Cerebellar cortex (tissue), 1 donor: ENCODE results near the gene ST6GALNAC1.
A peak's percentile ranks its signal among the peaks of the same experiment; 100 is the strongest.

ENCODE experiments used
- DNase-seq: peaks from one replicate; pipeline ENCODE4 v3.0.0-alpha.2; 2015; ENCODE audit warnings: low spot score

ST6GALNAC1 gene

DNA sequence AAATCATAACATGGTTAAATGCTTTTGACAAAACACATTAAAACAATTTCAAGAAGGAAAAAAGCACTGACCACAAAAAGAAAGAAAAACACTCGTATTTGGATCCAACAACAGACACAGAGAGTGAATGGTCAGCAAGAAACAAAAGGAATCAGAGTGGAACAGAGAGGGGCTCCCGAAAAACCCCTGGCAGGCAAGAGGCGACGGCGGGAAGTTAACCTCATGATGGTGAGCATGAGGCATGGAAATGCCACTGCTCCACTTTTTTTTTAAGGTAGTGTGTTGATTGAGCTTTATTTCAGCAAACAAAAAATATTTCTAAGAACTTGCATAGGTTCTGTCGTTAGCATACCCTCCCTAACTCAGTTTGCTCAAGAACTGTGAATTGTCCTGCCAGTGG lies 32.1 kb upstream of the ST6GALNAC1 start:
- no peak for DNase-seq

DNA sequence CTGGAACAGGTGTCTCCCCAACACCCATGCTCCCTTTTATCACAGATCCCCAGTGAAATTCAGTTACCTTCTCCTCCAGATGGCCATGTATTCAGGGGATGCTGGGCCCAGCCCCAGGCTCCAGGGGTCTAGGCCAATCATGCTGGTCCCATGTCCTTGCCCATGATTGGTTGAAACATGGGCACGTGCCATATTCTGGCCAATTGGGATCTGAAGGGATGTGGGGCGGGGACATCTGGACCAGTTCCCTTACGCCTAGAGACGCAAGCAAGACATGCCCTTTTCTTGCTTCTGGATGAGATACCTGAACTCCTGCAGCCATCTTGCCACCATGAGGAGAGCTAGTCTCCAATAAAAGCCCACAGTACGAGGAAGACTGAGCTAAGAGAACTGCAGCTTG lies 31.0 kb upstream of the ST6GALNAC1 start:
- no peak for DNase-seq

DNA sequence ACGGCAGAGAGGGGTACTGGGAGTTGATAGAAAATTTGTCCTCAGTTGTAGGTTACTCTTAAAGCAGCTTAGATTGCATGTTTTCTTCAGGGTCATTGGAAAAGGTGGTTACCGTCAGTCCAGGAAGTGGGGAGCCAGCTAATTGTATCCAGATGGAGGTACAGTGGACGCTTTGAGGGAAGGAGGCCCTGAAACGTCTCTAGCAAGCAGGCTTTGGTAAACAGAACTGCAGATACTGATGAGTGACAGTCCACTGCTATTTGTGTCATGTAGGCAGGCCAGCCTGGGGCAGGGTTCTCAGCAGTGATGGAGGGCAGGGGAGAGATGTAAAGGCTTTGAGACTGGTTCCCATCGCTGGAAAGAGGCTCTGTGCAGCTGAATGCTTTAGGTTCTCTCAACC lies 30.2 kb upstream of the ST6GALNAC1 start:
- DNase-seq, result no peak

DNA sequence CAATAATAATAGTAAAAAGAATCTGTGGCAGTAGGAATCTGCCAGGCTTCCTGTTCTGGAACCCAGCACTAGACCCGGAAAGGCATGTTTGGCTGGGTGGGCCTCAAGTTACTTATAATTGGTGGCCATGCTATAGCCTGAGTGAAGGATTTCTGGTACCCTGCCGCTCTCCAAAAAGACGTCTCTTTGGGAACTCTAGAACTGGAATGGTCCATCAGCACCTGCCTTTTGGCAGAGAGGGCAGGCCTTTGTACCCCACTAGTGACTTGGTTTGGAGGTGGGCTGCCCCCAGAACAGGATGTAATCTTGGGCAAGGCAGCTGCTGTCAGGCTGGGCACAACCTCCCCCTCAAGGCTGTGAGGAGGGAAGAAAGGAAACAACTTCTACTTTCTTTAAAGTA lies 29.3 kb upstream of the ST6GALNAC1 start:
- no peak for DNase-seq

DNA sequence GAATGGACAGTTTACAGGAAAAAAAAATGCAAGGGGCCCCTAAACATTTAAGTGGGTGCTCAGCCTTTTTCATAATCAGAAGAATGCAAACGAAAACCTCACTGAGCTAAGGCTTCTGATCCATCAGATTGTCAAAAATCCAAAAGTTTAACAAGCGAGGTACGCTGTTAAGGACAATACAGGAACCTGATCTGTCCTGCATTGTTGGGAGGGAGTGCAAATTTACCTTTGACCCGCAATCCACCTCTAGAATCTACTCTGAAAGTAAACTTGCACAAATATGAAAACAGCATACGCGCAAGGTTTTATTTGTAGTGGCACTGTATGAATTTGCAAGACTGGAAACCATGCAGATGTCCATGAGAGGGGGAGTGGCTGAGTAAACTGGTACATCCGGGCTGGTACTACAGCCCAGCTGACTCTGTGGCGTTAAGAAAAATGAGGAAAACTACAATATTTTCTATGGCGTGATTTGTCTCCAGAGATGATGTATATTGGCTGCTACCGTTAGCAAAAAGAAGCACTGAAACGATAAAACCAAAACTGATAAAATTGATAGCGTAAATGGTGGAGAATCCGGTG lies 28.8 kb upstream of the ST6GALNAC1 start:
- no peak for DNase-seq

DNA sequence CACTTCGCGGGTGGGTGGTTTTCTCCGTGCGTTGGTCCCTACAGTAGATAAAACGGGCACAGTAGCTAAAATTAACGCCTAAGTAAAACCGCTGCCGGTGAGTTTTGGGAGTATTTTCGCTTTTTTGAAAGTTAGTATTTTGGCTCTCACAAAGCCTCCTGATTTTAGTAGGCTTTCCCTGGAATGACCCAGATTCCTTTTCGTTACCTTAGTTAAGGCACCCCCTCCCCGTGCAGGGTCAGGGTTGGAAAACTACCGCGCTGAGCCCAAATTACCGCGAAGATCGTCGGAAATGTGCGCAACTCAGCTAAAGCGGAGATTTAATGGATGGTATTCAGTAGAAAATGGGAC lies 28.3 kb upstream of the ST6GALNAC1 start:
- DNase-seq, result no peak

DNA sequence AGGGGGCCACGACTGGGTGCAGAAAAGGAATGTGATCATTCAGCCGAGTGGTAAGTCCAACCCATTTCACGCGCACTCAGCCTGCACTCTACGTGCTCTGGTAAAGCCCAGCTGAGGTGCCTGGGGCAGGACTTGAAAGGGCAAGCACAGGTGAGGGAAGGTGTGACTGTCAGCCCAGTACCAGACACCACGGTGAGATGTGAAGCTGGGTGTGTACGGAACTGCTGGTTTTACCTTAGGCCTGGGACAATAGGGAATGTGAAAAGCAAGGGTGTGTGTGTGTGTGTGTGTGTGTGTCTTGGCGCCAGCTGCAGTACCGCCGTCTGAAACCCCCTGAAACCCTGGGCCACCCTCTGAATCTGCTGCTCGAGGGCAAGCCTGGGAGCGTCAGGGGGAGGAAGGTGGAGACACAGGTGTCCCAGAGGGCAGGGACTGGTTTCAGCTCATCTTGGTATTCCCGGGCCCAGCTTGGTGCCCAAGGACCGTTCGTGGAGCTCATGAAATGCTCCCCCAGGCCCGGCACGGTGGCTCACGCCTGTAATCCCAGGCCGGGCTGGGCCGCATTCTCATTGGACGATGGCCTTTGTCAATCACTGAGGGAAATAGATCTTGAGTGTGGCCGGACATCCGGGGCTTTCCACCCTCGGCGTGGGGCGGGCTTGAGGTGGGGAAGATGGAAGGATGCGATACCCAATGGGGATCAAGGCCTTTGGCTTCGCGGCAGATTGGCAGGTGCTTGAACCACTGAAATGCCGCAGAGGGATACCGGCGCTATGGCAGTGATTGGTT lies 27.8 kb upstream of the ST6GALNAC1 start:
- DNase-seq, result peak; percentile 100

DNA sequence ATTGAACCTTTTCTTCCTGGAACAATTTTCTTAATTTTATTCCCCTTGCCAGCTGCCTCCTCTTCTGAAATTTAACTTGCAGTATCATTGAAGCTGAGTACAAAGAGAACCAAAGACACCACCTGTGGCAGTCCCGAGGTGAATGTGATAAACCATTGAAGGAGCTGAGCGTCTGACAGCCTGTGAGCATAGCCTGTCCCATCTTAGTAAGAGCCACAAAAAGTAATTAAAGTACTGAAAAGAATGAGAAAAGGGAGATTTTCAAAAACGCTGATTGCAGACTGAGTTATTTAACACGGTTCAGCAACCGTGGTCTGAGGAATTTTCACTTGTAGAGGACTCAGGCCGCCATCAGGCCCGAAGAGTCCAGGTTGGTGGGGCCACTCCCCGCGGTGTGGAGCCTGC lies 27.2 kb upstream of the ST6GALNAC1 start:
- DNase-seq, result no peak

DNA sequence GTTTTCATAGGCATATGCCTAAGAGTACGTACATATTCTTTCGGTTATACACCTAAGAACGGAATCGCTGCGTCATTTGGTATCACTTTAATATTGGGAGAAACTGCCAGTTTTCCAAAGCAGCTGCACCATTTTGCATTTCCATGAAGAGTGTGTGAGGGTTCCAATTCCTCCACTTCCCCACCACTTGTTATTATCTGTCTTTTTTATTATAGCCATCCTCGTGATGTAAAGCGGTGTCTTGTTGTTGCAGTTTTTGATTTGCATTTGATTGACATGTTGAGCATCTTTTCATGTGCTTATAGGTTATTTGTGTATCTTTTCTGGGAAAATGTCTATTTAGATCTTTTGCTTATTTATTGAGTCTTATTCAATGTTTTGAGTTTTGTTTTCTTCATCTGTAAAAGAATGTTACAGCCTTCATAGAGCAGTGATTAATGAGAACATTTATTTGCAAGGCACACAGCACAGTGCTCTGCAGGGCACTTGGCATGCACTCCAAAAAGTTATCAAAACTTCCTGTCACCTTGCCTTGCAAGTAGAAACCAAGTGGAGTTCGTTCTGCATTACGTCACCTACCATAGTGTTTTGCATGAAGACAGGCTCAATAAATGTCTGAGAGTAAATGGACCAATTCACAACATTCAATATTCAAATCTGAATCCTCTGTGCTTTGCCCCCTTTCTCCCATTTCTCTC lies 26.6 kb upstream of the ST6GALNAC1 start:
- no peak for DNase-seq

DNA sequence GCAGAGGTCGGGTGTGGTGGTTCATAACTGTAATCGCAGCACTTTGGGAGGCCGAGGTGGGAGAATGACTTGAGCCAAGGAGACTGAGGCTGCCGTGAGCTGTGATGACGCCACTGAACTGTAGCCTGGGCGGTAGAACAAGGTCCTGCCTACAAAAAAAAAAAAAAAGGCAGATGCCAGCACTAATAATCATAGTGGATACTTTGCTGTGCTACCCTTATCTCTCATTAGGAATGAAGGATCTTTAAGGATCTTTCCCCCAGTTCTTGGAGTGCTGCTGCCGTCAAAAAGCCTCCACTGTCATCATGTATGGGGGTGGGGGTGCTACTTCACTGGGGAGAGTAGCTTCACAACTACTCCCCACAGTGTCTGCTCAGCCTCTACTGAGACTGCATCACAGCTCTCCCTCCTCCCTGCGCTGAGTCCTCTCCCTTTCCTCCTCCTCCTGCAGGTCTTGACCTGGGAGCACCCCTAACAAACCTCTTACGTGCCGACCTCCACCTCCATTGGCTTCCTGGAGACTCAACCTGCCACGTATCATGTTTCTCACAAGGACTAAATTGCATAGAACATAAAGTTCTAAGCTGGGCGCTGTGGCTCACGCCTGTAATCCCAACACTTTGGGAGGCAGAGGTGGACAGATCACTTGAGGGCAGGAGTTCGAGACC lies 24.4 kb upstream of the ST6GALNAC1 start:
- no peak for DNase-seq

DNA sequence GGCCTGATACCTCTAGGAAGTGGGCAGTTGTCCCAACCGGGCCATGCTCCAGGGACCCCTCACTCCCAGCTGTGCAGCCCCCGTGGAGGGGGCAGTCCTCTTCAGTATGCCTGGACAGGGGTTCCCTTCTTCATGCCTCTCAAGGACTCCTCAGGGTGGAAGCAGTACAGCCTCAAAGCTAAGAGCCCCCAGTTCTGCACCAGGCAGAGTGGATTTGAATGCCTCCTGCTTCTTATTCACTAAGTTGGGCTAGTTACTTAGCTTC lies 23.9 kb upstream of the ST6GALNAC1 start:
- no peak for DNase-seq

DNA sequence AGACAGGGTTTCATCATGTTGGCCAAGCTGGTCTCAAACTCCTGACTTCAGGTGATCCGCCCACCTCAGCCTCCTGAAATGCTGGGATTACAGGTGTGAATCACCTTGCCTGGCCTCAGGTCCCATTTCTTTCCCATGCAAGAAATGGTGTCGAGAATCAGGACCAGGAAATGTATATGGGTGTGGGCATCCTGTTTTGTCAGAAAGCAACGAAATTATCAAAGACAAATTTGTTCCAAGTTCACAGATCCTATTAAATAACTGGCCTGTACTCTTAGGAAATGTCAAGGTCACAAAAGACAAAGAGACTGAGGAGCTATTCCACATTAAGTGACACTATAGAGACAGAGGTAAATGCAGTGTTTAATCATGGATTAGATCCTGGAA lies 17.1 kb upstream of the ST6GALNAC1 start:
- DNase-seq, result no peak

DNA sequence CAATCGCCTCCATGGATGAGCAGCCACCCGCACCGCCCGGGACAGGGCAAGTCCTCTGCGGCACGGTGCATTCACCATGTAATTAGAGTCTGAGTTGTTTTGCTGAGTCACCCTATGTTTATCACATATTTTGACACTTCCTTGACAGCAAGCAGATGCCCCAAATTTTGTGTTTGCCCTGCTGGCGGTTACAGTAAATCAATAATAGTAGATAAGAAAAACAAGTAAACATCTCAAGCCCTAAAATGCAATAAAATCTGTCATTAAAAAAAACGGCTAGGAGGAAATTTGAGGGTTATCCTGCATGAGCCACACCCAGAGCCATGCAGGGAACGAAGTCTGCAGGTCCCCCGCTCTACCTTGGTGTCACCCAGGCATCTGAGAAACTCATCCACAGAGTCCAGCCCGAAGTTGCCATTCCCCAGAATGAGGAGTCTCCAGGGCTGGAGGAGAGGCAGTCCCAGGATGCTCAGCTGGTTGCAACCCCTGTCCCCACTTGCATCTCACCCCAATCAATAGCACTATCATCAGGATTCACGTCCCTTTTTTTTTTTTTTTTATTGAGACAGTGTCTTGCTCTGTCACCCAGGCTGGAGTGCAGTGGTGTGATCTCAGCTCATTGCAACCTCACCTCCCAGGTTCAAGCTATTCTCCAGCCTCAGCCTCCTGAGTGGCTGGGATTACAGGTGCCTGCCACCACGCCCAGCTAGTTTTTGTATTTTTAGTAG lies 16.5 kb upstream of the ST6GALNAC1 start:
- no peak for DNase-seq

DNA sequence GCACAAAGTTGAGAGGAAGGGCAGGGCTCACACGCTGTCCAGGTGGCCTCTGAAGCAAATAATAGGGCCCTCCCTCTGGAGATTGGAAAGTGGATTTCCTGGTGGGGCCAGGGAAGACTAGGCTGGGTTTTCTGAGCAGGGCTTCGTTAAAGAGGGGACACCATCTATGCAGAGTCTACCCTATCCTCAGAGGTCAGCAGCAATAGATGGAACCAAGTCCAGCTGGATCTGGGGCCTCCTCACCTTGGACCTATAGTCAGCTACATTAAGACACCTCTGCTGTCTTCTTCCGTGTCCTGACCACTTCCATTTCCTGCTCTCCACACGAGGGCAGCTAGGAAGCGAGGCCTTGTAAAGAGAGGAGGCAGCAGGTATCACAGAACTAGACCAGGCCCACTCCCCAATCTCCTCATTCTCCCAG lies 14.7 kb upstream of the ST6GALNAC1 start:
- DNase-seq, result no peak

DNA sequence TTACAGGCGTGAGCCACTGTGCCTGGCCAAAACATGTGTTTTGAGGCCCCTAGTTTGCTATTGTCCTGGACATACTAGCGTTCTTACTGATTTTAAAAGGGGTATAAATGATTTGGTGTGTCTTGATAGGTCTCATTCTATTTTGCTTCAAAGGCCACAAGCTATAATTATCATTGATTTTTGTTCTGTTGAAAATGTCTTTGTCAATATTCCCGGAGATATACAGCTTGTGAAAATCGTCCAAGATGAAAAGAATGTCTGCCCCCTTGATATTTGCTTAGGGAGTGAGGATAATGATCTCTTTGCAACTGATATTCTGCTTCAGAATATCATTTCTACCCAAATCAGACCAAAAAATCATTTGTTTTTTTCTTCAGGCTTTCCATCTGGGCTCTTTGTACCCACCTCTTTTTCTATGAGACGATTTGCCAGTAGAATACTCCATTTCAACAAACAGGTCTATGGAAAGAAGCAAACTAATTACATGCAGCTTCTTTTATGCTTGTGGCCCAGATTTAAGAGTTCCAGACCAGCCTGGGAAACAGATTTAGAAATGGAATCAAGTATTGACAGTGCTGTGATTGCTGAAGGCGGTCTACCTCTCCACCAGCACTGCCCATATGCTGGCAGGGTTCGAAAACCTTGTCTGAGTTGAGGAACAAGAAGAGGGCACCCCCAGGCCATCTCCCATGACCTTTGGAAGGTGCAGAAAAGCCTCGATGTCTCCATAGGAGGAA lies 14.1 kb upstream of the ST6GALNAC1 start:
- DNase-seq, result no peak

DNA sequence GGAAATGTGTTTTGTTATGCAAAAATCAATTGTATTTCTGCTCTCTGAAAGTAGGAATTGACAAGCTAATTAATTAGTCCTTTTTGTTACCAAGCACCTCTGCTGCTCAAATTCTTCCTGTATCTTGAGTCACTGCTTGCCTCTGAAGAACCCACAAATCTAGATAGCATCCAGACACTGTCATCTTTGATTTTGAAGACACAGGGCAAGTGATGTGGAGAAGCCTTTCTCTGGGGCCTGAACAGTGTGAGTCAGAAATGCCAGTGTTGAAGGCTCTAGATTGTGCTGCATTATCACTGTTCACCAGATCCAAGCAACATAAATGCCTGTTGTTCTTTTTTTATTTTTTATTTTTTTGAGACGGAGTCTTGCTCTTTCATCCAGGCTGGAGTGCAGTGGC lies 10.9 kb upstream of the ST6GALNAC1 start:
- no peak for DNase-seq

DNA sequence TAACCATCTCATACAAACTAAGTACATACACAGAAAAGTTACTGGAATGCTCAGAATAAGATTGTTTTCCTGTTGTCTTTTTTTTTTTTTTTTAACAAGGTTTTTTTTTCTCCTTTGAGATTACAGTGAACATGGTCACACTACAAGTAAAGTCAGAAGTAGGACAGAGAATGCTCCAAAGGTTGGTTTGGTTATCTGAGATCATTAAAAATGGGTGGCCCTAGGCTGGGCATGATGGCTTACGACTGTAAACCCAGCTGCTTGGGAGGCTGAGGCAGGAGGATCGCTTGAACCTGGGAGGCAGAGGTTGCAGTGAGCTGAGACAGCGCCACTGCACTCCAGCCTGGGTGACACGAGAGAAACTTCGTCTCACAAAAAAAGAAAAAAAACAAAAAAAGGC lies 6.9 kb upstream of the ST6GALNAC1 start:
- no peak for DNase-seq

DNA sequence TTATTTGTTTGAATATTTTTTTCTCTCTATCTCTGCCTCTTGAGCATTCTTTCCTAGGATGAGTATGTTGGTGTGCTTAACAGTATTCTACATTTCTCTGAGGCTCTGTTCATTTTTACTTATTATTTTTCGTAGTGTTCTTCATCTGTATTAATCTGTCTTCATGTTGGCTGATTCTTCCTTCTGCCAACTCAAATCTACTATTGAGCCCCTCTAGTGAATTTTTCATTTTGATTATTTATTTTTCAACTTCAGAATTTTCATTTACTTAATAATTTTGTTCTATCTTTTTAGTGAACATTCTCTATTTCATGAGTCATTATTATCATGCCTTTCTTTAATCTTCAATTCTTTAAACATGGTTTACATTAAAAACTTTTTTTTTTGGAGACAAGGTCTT lies 3.2 kb upstream of the ST6GALNAC1 start:
- DNase-seq, result no peak

DNA sequence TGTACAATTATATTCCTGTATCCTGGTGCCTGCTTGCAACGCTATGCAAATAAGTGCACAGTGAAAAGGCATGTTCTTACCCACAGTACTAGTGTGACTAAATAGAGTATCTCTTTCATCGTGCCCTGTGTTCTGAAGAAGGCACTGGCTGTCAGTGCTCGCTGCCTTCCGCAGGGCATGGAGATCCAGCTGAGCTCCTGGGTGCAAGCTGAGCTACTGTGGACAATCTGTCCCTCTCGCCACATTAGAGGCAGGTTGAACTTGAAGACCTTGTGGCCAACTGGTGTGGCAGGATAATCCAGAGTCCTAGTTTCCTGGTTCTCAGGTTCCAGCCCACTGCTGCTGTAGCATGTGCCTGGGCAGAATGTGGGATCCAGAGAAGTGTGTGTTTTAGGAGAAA lies 1.9 kb upstream of the ST6GALNAC1 start:
- DNase-seq, result no peak

DNA sequence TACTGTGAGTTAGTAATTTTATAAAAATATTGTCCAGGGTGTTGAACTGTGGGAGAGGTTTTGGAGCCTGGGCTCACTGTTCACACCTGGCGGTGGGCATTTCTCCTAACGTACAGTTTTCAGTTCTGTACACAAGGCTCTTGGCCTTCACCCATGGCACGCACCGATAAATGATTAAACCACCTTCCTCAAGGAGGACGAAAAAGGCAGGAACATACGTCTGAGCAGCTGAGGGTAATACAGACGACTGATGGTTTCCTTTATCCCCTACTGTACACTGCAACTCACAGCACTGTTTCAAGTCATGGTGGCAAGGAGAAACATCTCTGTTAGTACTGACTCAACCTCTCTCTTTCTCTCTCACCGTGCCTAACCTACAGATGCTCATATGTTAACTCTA lies 1.4 kb upstream of the ST6GALNAC1 start:
- no peak for DNase-seq

DNA sequence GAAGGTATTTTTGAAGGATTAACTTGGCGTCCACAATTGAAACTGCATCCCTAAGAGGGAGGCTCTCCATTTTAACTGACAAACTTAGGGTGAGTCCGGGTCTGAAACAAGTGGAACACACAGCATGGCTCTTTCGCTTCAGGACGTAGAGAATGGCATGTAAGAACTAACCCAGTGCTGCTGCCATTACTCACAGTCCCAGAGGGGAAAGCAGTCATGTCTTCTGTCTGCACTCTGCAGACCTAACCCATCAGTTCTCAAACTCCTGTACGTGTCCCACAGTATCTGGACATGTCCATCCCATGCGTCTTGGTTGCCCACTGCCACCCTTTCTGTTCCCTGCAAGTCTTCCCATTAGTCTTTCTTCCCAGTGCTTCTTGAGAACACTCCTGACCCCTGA lies 563 bp downstream of the ST6GALNAC1 start:
- no peak for DNase-seq

DNA sequence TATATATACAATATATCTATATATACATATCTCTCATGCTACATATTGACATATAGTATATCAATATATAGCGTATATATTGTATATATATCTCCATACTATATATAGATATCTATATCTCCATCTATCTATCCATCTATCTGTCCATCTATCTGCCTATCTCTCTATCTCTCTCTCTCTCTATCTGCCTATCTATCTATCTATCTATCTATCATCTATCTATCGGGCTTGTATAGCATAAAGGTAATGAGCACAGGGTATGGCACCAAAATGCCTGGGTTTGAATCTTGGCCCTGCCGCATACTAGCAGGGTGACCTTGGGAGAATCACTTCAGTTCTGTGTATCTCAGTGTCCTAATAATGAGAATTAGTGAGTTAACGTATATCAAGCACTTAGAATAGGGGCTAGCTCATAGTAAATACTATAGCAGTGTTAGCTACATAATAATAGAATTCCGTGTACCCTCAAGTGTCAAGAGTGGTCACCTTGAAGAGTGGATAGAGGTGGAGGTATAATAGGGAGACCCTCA lies 1.5 kb downstream of the ST6GALNAC1 start:
- DNase-seq, result no peak
